Naive thymus-derived CD4-positive, alpha-beta T cell (primary cell): ENCODE results near the gene PSAT1. TPM values are rescaled to one million over a fixed set of nuclear protein-coding genes. Genes with fewer than 3 reads are reported as not detected.

ENCODE experiments used
- ATAC-seq: fragments of 150-1000 bp; cut with Tn5 transposase; 2 replicates; pipeline ENCODE4 v1.10.0; 2021; ENCODE audit warnings: mild to moderate bottlenecking, moderate library complexity
- CTCF ChIA-PET: fragments of 350-600 bp; sonication (Branson Sonifier 250); formaldehyde crosslinking; loops from one replicate; lab custom pipeline; 2021; ENCODE audit warnings: antibody characterized with exemption; lab: Charles Lee
- POLR2A ChIA-PET: fragments of 350-600 bp; sonication (Branson Sonifier 250); formaldehyde crosslinking; loops from one replicate; lab custom pipeline; 2021; ENCODE audit warnings: antibody characterized with exemption, inconsistent platforms; lab: Charles Lee
- DNase-seq, 9 donors: peaks; one replicate each; pipeline versions ENCODE4 v3.0.0 to v3.0.0-alpha.2; 2020 to 2022; ENCODE audit warnings: mixed read lengths in 1 of 9
- H3K27ac ChIP-seq: one replicate; pipeline ENCODE4 v1.7.0; 2013; ENCODE audit warnings: mild to moderate bottlenecking, low read depth, low read length, moderate library complexity
- H3K27me3 ChIP-seq, 2 donors: one replicate each; pipeline ENCODE4 v1.7.0; 2013; ENCODE audit warnings: low read length in 2 of 2, mild to moderate bottlenecking in 2 of 2, moderate library complexity in 2 of 2; ENCODE audit not compliant: control insufficient read depth in 2 of 2, insufficient read depth in 2 of 2
- H3K36me3 ChIP-seq, 3 experiments: 1 replicate in 2 of 3; 2 replicates in 1 of 3; pipeline ENCODE4 v1.7.0; 2013; ENCODE audit warnings: low read length in 3 of 3, mild to moderate bottlenecking in 3 of 3, moderate library complexity in 1 of 3; ENCODE audit not compliant: insufficient read depth in 3 of 3, control insufficient read depth in 2 of 3
- H3K4me1 ChIP-seq, 2 donors: one replicate each; pipeline ENCODE4 v1.7.0; 2013; ENCODE audit warnings: low read length in 2 of 2, mild to moderate bottlenecking in 2 of 2, moderate library complexity in 1 of 2; ENCODE audit not compliant: control insufficient read depth in 2 of 2, insufficient read depth in 2 of 2
- H3K4me3 ChIP-seq: 2 replicates; pipeline ENCODE4 v1.7.0; 2013; ENCODE audit warnings: mild to moderate bottlenecking, low read length
- H3K9me3 ChIP-seq, 3 experiments: 1 replicate in 2 of 3; 2 replicates in 1 of 3; pipeline ENCODE4 v1.7.0; 2013; ENCODE audit warnings: low read length in 3 of 3; ENCODE audit not compliant: control insufficient read depth in 2 of 3
- H3K27ac Mint-ChIP-seq, 9 donors: one replicate each; pipeline ENCODE4 v1.8.0; 2020 to 2022; ENCODE audit warnings: mixed read lengths in 9 of 9, mild to moderate bottlenecking in 8 of 9, moderate library complexity in 5 of 9, inconsistent platforms in 2 of 9
- H3K27me3 Mint-ChIP-seq, 5 donors: one replicate each; pipeline ENCODE4 v1.8.0; 2021 to 2022; ENCODE audit warnings: mixed read lengths in 5 of 5, mild to moderate bottlenecking in 1 of 5
- H3K36me3 Mint-ChIP-seq, 5 donors: one replicate each; pipeline ENCODE4 v1.8.0; 2020 to 2022; ENCODE audit warnings: mixed read lengths in 5 of 5, mild to moderate bottlenecking in 3 of 5, inconsistent platforms in 1 of 5
- H3K4me1 Mint-ChIP-seq, 7 donors: one replicate each; pipeline ENCODE4 v1.8.0; 2020 to 2022; ENCODE audit warnings: mixed read lengths in 7 of 7, mild to moderate bottlenecking in 3 of 7, inconsistent platforms in 1 of 7
- H3K4me3 Mint-ChIP-seq, 10 donors: one replicate each; pipeline ENCODE4 v1.8.0; 2020 to 2022; ENCODE audit warnings: mild to moderate bottlenecking in 10 of 10, mixed read lengths in 10 of 10, moderate library complexity in 6 of 10, inconsistent platforms in 2 of 10
- H3K9me3 Mint-ChIP-seq, 11 donors: one replicate each; pipeline ENCODE4 v1.8.0; 2020 to 2022; ENCODE audit warnings: mixed read lengths in 11 of 11, mild to moderate bottlenecking in 4 of 11, inconsistent platforms in 1 of 11, moderate library complexity in 1 of 11
- intact Hi-C, 2 donors: fragments of 100-400 bp; cut with micrococcal nuclease; formaldehyde crosslinking; loops; one replicate each; pipeline ENCODE4 v1.15.1; 2023
- polyA plus RNA-seq, 2 donors: library from polyadenylated mRNA; unstranded; fragments of 300-500 nt; fragmentation: Illumina TruSeq; gene quantifications; one replicate each; pipeline ENCODE4 v1.2.3, GENCODE V29; 2021
- total RNA-seq, 6 experiments: library from RNA in 5 of 6; stranded (reverse) in 5 of 6; gene quantifications; 1 replicate in 5 of 6; 2 replicates in 1 of 6; pipeline ENCODE4 v1.2.3 and lab custom pipeline; 2021 to 2026

Gene PSAT1
- total and polyA plus RNA-seq, 7 experiments from 2014 or later = 1.6 to 65.2 (median 10.3) TPM

GRCh38 chr9:78262655-78263054 lies 34.3 kb upstream of the PSAT1 start:
- ChIA-PET CTCF (interaction anchor here (3.5 kb wide), 1 partner anchor 107 kb away, joined by 21 read pairs; no protein-coding TSS in a partner anchor), POLR2A (no interaction called here)
- H3K27ac Mint-ChIP-seq = no peak overlapping the region
- no peaks in the 10 kb centered on the region for H3K9me3 Mint-ChIP-seq
- H3K4me1 Mint-ChIP-seq = peaks cover 0 to 3% (median 0%) of the 10 kb centered on the region in 7 donors
- DNase-seq (no peak), ATAC-seq (no peak)
- H3K36me3 ChIP-seq = peaks cover 6 to 20% (median 13%) of the 10 kb centered on the region in 3 experiments
- no peak overlapping the region for H3K4me3 Mint-ChIP-seq
- intact Hi-C loops = loop anchor here in 1 of 2 donors (5.0 kb wide), 2 partner anchors 830 to 1860 kb away; no protein-coding TSS in a partner anchor
- H3K27ac ChIP-seq = no peak overlapping the region
- peaks cover 5 to 36% (median 12%) of the 10 kb centered on the region in 5 donors for H3K36me3 Mint-ChIP-seq
- no peaks in the 10 kb centered on the region for H3K27me3 Mint-ChIP-seq
- no peaks in the 10 kb centered on the region for H3K9me3 ChIP-seq
- H3K4me3 ChIP-seq = no peak overlapping the region
- no peaks in the 10 kb centered on the region for H3K27me3 ChIP-seq
- H3K4me1 ChIP-seq = no peaks in the 10 kb centered on the region

- DNase-seq = no peak
- H3K27me3 ChIP-seq = no peaks in the 10 kb centered on the region
- peaks cover 6 to 36% (median 20%) of the 10 kb centered on the region in 3 experiments for H3K36me3 ChIP-seq
- Mint-ChIP-seq H3K9me3 (no peaks in the 10 kb centered on the region), H3K4me1 (peaks cover 0 to 3% (median 0%) of the 10 kb centered on the region in 7 donors), H3K27me3 (no peaks in the 10 kb centered on the region), H3K36me3 (peaks cover 20 to 63% (median 37%) of the 10 kb centered on the region in 5 donors), H3K4me3 (no peak overlapping the region), H3K27ac (peak overlapping the region in 1 of 9 donors; percentile 32)
- ATAC-seq = no peak
- H3K27ac ChIP-seq = no peak overlapping the region
- H3K4me1 ChIP-seq = no peaks in the 10 kb centered on the region
- POLR2A ChIA-PET = no interaction called here
- no peak overlapping the region for H3K4me3 ChIP-seq
- CTCF ChIA-PET = no interaction called here
- intact Hi-C loops = no loop called here
- H3K9me3 ChIP-seq = no peaks in the 10 kb centered on the region
These were observed 29.0 kb upstream of the PSAT1 start for GRCh38 chr9:78267889-78268288.

- POLR2A ChIA-PET = no interaction called here
- H3K4me3 Mint-ChIP-seq = no peak overlapping the region
- no peaks in the 10 kb centered on the region for H3K9me3 Mint-ChIP-seq
- H3K4me1 Mint-ChIP-seq = peaks cover 0 to 4% (median 0%) of the 10 kb centered on the region in 7 donors
- CTCF ChIA-PET = no interaction called here
- peaks cover 19 to 60% (median 38%) of the 10 kb centered on the region in 5 donors for H3K36me3 Mint-ChIP-seq
- Histone ChIP-seq H3K4me1 (no peaks in the 10 kb centered on the region), H3K27me3 (no peaks in the 10 kb centered on the region), H3K4me3 (no peak overlapping the region), H3K36me3 (peaks cover 6 to 36% (median 17%) of the 10 kb centered on the region in 3 experiments), H3K9me3 (no peaks in the 10 kb centered on the region), H3K27ac (no peak overlapping the region)
- peak overlapping the region in 1 of 9 donors; percentile 8 for H3K27ac Mint-ChIP-seq
- intact Hi-C loops = no loop called here
- H3K27me3 Mint-ChIP-seq = no peaks in the 10 kb centered on the region
- DNase-seq (no peak), ATAC-seq (no peak)
These were observed 27.1 kb upstream of the PSAT1 start for GRCh38 chr9:78269784-78270183.

GRCh38 chr9:78272307-78272706 lies 24.6 kb upstream of the PSAT1 start:
- H3K4me3 ChIP-seq = no peak overlapping the region
- ChIA-PET CTCF (no interaction called here), POLR2A (no interaction called here)
- H3K9me3 ChIP-seq = no peaks in the 10 kb centered on the region
- no peaks in the 10 kb centered on the region for H3K27me3 ChIP-seq
- H3K27ac ChIP-seq = no peak overlapping the region
- H3K4me1 ChIP-seq = no peaks in the 10 kb centered on the region
- no peak for DNase-seq
- Mint-ChIP-seq H3K36me3 (peaks cover 17 to 40% (median 31%) of the 10 kb centered on the region in 5 donors), H3K4me3 (no peak overlapping the region), H3K9me3 (no peaks in the 10 kb centered on the region), H3K27ac (no peak overlapping the region), H3K4me1 (peaks cover 0 to 4% (median 0%) of the 10 kb centered on the region in 7 donors), H3K27me3 (no peaks in the 10 kb centered on the region)
- no peak for ATAC-seq
- intact Hi-C loops = no loop called here
- peaks cover 0 to 20% (median 11%) of the 10 kb centered on the region in 3 experiments for H3K36me3 ChIP-seq

GRCh38 chr9:78273761-78274160 lies 23.2 kb upstream of the PSAT1 start:
- Mint-ChIP-seq H3K27me3 (no peaks in the 10 kb centered on the region), H3K4me3 (no peak overlapping the region), H3K9me3 (no peaks in the 10 kb centered on the region), H3K4me1 (peaks cover 1 to 15% (median 8%) of the 10 kb centered on the region in 7 donors), H3K36me3 (peaks cover 9 to 30% (median 21%) of the 10 kb centered on the region in 5 donors), H3K27ac (no peak overlapping the region)
- Histone ChIP-seq H3K4me1 (no peaks in the 10 kb centered on the region), H3K36me3 (peaks cover 0 to 12% (median 0%) of the 10 kb centered on the region in 3 experiments), H3K4me3 (no peak overlapping the region), H3K27ac (no peak overlapping the region), H3K27me3 (no peaks in the 10 kb centered on the region), H3K9me3 (no peaks in the 10 kb centered on the region)
- ChIA-PET POLR2A (no interaction called here), CTCF (interaction anchor here (1.2 kb wide), 1 partner anchor 10 kb away, joined by 3 read pairs; no protein-coding TSS in a partner anchor)
- intact Hi-C loops = no loop called here
- ATAC-seq (no peak), DNase-seq (no peak)

- H3K27me3 ChIP-seq = no peaks in the 10 kb centered on the region
- Mint-ChIP-seq H3K36me3 (peaks cover 0 to 3% (median 0%) of the 10 kb centered on the region in 5 donors), H3K27me3 (no peaks in the 10 kb centered on the region), H3K27ac (peak overlapping the region in 5 of 9 donors; percentile 14 to 21 (median 15)), H3K9me3 (no peaks in the 10 kb centered on the region), H3K4me3 (no peak overlapping the region), H3K4me1 (peaks cover 1 to 16% (median 9%) of the 10 kb centered on the region in 7 donors)
- H3K9me3 ChIP-seq = no peaks in the 10 kb centered on the region
- DNase-seq (no peak), ATAC-seq (no peak)
- ChIA-PET CTCF (no interaction called here), POLR2A (no interaction called here)
- no peak overlapping the region for H3K27ac ChIP-seq
- H3K36me3 ChIP-seq = no peaks in the 10 kb centered on the region
- no peak overlapping the region for H3K4me3 ChIP-seq
- no peaks in the 10 kb centered on the region for H3K4me1 ChIP-seq
- intact Hi-C loops = no loop called here
These were observed 18.6 kb upstream of the PSAT1 start for GRCh38 chr9:78278177-78278777.

- Histone ChIP-seq H3K4me3 (no peak overlapping the region), H3K36me3 (no peaks in the 10 kb centered on the region), H3K9me3 (no peaks in the 10 kb centered on the region), H3K27me3 (no peaks in the 10 kb centered on the region), H3K27ac (no peak overlapping the region), H3K4me1 (no peaks in the 10 kb centered on the region)
- H3K4me3 Mint-ChIP-seq = no peak overlapping the region
- POLR2A ChIA-PET = no interaction called here
- no peaks in the 10 kb centered on the region for H3K9me3 Mint-ChIP-seq
- H3K4me1 Mint-ChIP-seq = peaks cover 1 to 16% (median 9%) of the 10 kb centered on the region in 7 donors
- ATAC-seq (no peak), DNase-seq (no peak)
- intact Hi-C loops = no loop called here
- peak overlapping the region in 4 of 9 donors; percentile 14 to 21 (median 16) for H3K27ac Mint-ChIP-seq
- CTCF ChIA-PET = no interaction called here
- H3K27me3 Mint-ChIP-seq = peaks cover 0 to 3% (median 0%) of the 10 kb centered on the region in 5 donors
- peaks cover 0 to 4% (median 0%) of the 10 kb centered on the region in 5 donors for H3K36me3 Mint-ChIP-seq
These were observed 18.1 kb upstream of the PSAT1 start for GRCh38 chr9:78278801-78279200.
